HUDEP-2 (cell line): ENCODE results near the gene ZNF75A.

Source experiments
- DNase-seq, 76 experiments: peaks; one replicate each; lab custom pipeline; 2025; ENCODE audit not compliant: unreplicated experiment in 76 of 76; lab: John Stamatoyannopoulos, UW

Gene ZNF75A

DNA sequence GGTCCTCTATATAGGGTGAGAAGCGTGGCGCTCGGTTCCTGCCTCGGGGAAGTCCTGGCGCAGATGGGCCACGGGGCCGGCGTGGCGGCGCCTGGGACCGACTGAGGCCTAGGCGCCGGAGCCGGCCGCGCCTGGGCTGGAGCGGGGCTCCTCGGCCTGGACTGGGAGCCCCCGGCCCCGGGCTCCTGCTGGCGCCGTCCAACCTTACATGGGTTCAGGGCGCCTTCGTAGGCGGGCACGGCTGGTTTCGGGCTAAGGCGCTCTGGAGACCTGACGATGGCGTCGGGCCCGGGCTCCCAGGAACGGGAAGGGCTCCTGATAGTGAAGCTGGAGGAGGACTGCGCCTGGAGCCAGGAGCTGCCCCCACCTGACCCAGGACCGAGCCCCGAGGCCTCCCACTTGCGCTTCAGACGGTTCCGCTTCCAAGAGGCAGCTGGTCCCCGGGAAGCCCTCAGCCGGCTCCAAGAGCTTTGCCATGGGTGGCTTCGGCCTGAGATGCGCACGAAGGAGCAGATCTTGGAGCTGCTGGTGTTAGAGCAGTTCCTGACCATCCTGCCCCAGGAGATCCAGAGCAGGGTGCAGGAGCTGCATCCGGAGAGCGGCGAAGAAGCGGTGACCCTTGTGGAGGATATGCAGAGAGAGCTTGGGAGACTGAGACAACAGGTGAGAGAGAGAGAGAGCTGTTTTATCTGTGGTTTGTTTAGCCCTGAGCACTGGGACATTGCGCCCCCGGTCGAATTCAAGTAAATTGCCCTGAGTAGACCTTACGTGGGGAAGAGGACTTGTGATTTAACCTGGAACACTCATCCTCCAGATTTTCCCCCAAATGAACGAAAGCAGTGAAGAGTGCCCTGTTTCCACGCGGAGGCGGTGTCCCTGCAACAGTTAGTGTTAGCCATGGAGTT is 21.5 kb upstream of the ZNF75A start:
- DNase-seq = peak in 1 of 76 experiments; percentile 24

DNA sequence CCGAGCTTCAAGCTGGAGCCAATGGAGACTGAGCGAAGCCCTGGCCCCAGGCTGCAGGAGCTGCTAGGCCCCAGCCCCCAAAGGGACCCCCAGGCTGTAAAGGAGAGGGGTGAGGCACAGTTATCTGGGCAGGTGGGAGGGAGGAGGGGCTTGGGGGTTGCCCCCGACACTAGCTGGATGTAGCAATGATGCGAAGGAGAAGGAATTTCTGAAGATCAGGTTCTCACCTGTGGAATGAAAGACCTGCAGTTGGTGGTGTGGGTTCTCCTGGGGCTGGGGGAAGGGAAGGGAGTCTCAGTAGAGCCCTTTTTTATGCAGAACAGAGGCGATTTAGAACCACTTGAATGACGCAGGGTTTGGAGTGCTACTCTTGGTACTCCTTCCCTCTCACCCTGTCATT is 20.2 kb upstream of the ZNF75A start:
- DNase-seq = no peak

DNA sequence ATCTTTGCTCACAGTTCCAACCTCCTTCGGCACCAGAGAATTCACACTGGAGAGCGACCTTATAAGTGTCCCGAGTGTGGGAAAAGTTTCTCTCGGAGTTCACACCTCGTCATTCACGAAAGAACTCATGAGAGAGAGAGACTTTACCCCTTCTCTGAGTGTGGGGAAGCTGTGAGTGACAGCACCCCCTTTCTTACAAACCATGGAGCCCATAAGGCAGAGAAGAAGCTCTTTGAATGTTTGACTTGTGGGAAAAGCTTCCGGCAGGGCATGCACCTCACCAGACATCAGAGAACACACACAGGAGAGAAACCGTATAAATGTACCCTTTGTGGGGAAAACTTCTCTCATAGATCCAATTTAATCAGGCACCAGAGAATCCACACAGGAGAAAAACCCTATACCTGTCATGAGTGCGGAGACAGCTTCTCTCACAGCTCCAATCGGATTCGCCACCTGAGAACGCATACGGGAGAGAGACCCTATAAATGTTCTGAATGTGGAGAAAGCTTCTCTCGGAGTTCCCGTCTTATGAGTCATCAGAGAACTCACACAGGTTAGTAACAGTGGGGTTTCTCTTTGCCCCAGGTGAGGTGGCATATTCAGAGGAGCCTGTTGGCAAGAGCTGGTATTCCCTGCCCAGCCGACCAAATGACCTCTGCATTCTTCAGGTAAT is 15.2 kb upstream of the ZNF75A start:
- DNase-seq = no peak

DNA sequence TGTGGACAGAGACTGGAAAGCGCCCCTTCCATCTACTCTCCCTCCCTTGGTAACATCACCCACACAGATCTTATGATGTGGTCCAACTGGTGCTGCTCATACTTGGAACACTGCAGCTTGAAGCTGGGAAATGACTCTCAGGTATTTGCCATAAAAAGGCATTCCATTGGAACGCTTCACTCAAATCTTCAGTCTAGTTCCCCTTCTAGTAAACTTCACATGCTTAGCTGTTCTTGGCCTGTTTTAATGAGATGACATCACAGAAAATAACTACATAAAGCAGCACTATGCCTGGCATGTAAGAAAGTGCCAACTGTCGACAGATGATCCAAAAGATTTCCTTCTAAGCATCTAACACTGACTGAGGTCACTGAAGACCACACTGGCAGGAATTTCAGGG is 12.7 kb upstream of the ZNF75A start:
- DNase-seq = no peak

DNA sequence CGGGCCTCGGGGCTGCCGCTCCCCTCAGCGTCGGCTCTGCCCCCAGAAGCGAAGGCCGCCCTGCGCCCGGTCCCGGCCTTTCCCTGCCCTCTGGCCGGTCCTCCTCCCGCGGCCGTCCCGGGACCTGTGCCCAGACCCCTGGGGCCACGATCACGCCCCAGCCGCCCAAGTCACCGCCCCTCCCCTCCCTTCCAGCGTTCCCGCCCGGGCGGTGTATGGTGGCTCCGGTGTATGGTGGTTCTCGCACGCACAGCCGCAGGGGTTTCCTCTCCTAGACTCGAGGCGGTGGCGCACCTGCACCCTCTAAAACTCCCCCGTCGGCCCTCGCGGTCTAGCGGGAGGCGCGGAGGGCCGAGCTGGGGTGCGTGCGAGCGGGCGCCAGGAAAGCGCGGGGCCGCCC is 10.1 kb upstream of the ZNF75A start:
- no peak for DNase-seq

DNA sequence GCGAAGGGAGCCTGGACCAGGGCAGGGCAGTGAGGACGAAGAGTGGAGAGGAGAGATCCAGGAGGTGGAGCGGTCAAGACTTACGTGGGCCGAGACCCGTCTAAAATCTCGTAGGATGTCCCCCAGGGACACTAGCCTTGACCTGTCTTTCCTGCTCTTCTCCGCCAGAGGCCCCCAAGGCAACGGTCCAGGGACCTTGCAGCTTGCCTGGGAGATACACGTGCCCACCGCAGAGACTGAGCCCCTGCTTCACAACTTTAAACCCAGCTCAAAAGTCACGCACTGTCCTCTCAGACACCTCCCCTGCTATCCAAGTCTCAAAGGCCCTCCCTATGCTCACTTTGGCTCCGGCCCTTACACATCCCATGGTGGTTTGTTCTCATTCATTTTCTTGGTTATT is 9.5 kb upstream of the ZNF75A start:
- no peak for DNase-seq

DNA sequence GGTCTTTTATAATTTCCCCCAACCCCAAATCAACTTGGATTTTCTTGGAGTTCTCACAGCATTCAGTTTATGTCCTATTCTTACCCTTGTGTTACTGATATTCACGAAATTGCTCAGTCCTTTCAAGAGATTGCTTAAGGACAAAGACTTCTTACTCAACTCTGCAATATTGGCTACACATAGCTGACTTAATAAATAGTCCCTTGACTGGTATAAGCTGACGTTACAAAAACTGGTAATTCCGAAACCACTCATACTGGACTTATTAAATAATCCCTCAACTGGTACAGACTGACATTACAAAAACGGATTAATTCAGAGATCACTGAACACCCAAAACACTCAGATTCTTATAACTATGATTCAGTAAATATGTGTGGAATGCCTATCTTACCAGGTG is 927 bp upstream of the ZNF75A start:
- no peak for DNase-seq

DNA sequence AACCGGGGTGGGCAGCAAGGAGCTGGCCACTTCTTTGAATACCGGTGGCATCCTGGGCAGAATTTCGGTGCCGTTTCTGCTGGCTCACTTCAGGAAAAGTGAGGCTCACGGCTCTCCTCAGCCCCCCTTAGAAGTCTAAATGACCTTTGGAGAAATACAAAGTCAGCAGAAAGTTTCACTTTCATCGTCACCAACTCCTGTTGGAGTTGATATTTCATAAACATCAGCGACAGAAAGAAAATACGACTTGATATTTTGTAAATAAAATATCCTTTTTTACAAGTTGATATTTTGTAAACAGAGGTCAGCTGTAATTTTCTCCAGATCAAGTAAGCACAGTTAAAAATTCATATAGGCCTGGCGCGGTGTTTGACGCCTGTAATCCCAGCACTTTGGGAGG is 781 bp downstream of the ZNF75A start:
- no peak for DNase-seq

DNA sequence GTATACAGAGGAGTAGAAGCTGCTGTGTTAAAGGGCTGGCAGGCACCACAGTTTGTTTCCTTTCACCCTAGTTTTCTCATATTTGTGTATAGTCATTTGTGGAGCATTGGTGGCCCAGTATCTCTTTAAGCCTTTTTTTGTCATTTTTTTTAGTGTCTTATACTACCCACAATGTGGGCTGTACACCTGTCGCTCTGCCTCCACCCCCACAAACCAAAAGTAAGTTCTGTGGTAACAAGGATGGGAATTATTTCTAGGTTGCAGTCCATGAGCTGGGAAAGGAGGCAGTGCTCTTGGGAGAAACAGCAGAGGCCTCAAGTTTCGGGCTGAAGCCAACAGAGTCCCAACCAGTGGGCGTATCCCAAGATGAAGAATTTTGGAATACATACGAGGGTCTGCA is 6.2 kb downstream of the ZNF75A start:
- DNase-seq = no peak

DNA sequence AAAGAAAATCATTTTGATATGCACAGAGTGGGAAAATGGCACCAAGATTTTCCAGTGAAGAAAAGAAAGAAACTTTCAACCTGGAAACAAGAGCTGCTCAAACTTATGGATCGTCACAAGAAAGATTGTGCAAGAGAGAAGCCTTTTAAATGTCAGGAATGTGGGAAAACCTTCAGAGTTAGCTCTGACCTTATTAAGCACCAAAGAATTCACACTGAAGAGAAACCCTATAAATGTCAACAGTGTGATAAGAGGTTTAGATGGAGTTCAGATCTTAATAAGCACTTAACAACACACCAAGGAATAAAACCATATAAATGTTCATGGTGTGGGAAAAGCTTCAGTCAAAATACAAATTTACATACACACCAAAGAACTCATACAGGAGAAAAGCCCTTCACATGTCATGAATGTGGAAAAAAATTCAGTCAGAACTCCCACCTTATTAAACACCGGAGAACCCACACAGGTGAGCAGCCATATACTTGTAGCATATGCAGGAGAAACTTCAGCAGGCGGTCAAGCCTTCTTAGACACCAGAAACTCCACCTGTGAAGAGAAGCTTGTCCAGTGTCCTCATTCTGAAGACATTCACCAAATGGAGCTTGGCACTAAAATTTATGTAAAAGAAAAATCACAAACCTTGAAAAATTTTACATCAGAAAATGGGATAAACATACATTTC is 12.2 kb downstream of the ZNF75A start:
- no peak for DNase-seq

DNA sequence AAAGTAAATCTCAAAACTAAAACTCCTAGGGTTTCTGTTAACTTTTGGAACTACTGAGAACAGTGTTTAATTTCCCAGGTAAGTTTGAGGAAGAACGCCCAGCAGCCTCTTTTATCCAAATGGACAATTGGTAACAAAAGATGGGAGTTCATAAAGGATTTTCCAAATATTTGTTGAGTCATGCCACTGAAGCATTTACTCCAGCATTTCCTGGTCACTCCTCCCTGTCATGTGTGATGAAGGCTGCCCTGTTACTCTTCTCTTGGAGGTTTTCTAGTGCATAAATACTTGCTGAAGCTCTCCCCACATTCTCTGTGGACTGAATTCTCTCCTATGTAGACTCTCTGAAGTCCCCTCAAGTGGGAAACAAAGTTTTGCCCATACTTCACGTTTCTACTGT is 16.5 kb downstream of the ZNF75A start:
- no peak for DNase-seq

DNA sequence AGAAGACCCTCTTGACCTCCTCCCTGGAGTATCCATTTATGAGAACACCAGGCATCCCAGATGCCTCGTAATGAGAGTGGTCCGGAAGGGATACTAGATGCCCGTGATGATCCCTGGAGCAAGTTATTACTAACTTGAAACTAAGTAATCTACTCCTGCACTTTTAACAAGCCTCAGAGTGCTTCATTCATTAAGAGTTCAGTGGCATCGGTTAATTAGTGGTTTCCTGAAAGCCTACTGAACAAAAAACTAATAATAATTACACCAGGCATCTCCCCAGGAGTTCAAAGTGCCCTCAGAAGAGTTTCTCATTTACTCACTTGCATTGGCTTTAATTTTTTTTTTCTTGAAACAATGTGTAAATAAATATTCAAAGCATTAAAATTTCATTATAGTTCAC is 22.2 kb downstream of the ZNF75A start:
- no peak for DNase-seq

DNA sequence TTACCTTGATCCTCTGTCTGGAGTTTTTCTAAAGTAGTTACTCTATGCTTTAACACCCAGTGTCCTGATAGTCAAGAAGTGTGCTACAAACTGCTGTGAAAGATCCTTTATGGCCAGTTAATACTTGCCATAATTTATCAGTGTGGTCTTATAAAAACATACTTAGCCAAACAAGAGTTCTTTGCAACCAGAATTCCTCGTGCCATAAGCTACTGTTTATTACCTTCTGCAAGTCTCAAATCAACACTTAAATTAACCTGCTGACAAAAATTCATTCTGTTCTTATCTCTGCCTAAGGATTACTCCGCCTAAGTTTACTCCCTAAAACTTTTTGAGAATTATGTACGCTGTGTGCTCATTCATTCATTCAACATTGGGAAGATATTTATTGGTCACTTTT is 22.8 kb downstream of the ZNF75A start:
- DNase-seq = no peak

DNA sequence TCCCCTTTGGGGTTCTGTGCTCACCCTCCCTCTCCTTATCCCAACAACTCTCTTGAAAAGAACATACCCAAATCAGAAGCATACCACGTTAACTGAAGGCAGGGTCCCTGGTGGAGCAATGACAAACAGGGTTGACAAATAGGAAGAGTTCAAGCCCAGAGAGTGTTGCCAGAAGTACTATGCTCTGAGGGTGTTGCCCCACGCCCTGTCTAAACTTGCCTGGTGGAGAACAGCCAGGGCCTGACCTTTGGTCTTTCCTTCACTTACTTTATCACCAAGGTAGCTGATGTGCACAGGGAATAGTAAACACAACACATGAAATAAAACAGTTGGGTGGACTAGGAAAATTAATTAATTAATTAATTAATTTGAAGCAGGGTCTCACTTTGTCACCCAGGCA is 23.3 kb downstream of the ZNF75A start:
- DNase-seq = no peak

DNA sequence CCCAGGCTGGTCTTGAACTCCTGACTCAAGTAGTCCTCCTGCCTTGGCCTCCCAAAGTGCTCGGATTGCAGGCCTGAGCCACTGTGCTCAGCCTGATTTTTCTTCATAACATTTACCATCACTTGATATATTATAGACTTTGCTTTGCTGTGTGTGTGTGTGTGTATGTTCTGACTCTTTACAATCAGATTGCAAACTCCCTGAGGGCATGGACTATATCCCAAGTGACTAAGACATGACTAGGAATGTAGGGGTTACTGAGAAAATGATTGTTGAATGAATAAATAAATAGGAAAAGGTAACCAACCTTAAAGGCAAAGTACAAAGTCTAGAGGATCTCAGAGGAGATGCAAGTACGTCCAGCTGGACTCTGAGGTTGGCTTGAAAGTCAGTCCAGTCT is 40.7 kb downstream of the ZNF75A start:
- no peak for DNase-seq

DNA sequence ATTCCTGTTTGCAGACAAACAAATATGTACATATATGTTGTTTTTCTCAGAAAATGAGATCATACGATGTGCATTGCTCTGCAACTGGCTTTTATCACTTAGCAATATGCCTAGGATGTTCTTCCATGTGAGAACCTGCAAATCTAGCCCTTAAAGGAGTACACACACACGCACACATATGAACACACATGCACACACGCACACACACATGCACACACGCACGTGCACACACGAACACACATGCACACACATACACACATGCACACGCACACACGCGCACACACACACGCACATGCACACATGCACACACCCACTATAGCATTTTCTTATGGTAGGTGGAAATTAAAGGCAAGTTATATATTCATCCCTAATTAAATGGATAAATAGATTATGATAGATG is 42.3 kb downstream of the ZNF75A start:
- DNase-seq = no peak

DNA sequence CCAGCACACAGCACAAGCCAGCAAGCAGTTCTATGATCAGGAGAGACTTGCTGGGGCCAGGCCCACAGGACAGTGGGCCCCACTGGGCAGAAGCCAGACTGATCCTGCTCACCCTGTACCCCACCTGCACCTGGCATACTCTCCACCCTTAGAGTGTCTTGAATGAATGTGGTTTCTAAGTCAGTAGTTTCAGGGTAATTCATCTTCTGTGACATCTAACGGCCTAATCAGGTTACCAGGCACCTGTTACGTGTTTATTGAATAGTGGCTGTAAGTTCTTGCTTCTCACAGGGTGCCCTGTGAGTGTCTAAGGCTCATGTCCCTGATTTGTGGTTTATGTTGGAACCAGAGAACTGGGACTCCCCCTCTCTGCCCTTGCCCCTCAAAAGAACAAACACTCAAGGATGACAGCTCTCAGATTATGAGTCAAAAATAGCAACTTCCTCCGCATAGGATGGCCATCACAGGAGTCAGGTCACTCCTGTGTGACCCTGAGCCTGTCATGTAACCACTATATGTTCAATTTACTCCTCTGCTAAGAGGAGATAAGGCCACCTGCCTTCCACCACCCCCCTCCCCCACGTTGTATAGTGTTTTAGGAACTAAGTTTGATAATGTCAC is 43.4 kb downstream of the ZNF75A start:
- peak in 8 of 76 experiments; percentile 1 to 22 (median 14) for DNase-seq

DNA sequence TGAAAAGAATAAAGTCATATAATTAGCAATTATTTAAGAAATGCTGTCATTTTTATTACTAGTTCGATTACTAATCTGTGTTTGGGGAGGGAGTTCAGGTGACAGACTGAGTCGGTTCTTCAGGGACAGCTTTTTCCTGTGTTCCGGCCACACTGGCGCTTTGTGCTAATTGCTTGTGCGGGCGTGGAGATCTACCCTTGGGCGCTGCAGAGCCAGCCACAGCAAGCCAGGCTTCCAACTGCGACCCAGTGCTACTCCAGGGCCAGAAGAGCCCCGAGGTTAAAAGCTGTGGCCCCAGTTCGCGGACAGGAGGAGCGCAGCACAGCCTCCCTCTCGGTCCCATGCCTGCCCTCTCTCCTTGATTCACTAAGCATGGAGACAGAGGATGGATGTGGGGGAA is 43.9 kb downstream of the ZNF75A start:
- DNase-seq = no peak

DNA sequence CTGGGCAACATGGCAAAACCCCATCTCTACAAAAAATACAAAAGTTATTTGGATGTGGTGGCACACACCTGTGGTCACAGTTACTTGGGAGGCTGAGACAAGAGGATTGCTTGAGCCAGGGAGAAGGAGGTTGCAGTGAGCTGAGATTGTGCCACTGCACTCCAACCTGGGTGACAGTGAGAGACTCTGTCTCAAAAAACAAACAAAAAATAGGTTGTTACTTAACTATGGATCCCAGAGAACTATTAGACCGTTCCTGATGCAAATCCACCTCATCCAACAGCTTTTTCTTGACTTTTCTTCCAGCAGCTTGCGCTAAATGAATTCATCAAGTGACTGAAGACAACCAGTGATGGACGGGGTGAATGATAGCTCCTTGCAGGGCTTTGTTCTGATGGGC is 50.3 kb downstream of the ZNF75A start, which contains the start of gene OR2C1:
Gene OR2C1, plus strand, starts transcription at position 301 of the 400 bp plus-strand sequence. Its CDS starts 52 bp downstream, at position 353.
- no peak for DNase-seq

DNA sequence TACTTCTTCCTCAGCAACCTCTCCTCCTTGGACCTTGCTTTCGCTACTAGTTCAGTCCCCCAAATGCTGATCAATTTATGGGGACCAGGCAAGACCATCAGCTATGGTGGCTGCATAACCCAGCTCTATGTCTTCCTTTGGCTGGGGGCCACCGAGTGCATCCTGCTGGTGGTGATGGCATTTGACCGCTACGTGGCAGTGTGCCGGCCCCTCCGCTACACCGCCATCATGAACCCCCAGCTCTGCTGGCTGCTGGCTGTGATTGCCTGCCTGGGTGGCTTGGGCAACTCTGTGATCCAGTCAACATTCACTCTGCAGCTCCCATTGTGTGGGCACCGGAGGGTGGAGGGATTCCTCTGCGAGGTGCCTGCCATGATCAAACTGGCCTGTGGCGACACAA is 50.8 kb downstream of the ZNF75A start:
- no peak for DNase-seq

DNA sequence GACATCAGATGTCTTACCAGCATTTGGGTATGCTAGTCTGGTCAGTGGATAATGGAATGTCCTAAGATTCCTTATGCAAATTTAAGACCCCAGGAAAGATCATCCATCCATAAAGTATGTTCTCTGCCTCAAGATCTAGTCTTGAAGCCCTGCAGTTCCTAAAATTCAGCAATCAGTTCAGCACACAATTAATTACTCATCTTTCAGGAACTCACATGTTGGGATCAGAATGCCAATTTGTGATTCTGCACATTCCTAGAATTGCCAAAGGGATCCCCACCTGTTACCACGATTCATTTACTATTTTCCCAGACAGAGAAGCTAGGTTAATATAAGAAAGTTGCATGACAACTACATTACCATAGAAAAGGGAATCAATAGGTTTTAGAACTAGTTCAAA is 53.6 kb downstream of the ZNF75A start:
- no peak for DNase-seq
